Measurements from ENCODE around the gene ZNF804B. TPM values are rescaled to one million over a fixed set of nuclear protein-coding genes. Genes with fewer than 3 reads are reported as not detected.

ZNF804B gene
- total RNA-seq, 1 experiment from 2014 or later = not detected

DNA sequence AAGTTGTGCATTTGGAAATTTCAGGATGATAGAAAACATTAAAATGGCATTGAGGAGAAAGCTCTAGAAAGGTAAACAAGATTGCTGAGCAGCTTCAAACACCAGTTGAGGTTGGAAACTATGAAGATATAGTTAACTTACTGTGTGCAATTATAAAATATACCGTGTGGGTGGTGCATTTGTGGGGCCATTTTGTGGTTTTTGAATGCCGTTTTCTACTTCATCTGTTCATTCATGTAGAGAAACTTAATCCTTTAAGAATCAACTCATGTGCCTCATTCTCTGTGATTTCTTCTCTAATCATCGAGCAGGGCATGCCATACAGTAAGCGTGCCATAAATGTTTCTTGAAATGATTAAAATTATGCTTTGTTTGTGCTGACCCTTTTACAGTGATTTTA lies 268.8 kb downstream of the ZNF804B start:
- no peak overlapping the region for H3K4me3 ChIP-seq (ENCODE audit: low read depth, low read length, poor library complexity, severe bottlenecking)
- H3K4me1 ChIP-seq (ENCODE audit: insufficient read depth, low read length, poor library complexity, severe bottlenecking) = no peaks in the 10 kb centered on the region
- DNase-seq (ENCODE audit: low spot score) = no peak
- BruUV-seq (replicated peaks) = no TSS peak
- ChIA-PET POLR2A (ENCODE audit: low non-redundant PET) (no interaction called here), CTCF (no interaction called here)
- H3K9me3 ChIP-seq (ENCODE audit: low read depth, low read length, poor library complexity, severe bottlenecking) = no peaks in the 10 kb centered on the region
- no peak for TF ChIP-seq EZH2 (IDR thresholded peaks at IDR 0.05; ENCODE audit: borderline replicate concordance, low read depth, low read length, poor library complexity, severe bottlenecking)
- TF ChIP-seq, protein P1, sequence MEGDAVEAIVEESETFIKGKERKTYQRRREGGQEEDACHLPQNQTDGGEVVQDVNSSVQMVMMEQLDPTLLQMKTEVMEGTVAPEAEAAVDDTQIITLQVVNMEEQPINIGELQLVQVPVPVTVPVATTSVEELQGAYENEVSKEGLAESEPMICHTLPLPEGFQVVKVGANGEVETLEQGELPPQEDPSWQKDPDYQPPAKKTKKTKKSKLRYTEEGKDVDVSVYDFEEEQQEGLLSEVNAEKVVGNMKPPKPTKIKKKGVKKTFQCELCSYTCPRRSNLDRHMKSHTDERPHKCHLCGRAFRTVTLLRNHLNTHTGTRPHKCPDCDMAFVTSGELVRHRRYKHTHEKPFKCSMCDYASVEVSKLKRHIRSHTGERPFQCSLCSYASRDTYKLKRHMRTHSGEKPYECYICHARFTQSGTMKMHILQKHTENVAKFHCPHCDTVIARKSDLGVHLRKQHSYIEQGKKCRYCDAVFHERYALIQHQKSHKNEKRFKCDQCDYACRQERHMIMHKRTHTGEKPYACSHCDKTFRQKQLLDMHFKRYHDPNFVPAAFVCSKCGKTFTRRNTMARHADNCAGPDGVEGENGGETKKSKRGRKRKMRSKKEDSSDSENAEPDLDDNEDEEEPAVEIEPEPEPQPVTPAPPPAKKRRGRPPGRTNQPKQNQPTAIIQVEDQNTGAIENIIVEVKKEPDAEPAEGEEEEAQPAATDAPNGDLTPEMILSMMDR (conservative IDR thresholded peaks at IDR 0.05; ENCODE audit: low read depth, low read length) = no peak
- intact Hi-C loops (cut with micrococcal nuclease; ENCODE audit: unreplicated experiment) = no loop called here
- no peaks in the 10 kb centered on the region for H3K27me3 ChIP-seq (replicated peaks; ENCODE audit: insufficient read depth, low read depth, low read length, poor library complexity)
- no peak overlapping the region for H3K27ac ChIP-seq (ENCODE audit: low read depth, low read length, poor library complexity, severe bottlenecking)
- H3K36me3 ChIP-seq (ENCODE audit: insufficient read depth, low read length, poor library complexity, severe bottlenecking) = no peaks in the 10 kb centered on the region

DNA sequence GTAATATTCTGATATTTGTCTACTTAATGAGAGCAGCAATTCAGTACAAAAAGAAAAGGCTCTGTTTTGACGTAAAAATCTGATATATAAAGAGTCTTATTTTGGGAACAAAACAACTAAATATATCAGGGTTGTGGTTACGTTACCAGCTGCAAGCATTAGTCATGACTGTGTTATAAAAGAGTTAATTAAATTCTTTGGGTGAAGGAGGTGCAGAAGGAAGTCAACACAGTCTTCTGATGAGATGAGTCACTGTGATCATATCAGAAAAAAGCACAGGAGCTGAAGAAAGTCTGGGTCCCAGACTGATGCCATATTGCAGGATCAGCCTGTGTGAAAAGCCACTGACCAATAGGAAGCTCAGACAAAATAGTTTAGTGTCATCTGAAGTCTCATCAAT lies 270.4 kb downstream of the ZNF804B start:
- no peaks in the 10 kb centered on the region for H3K27me3 ChIP-seq (replicated peaks; ENCODE audit: insufficient read depth, low read depth, low read length, poor library complexity)
- peak; percentile 9 for DNase-seq (ENCODE audit: low spot score)
- no peak overlapping the region for H3K4me3 ChIP-seq (ENCODE audit: low read depth, low read length, poor library complexity, severe bottlenecking)
- TF ChIP-seq EZH2 (IDR thresholded peaks at IDR 0.05; ENCODE audit: borderline replicate concordance, low read depth, low read length, poor library complexity, severe bottlenecking) = no peak
- TF ChIP-seq, protein P1 (conservative IDR thresholded peaks at IDR 0.05; ENCODE audit: low read depth, low read length) = no peak
- intact Hi-C loops (cut with micrococcal nuclease; ENCODE audit: unreplicated experiment) = no loop called here
- ChIA-PET POLR2A (ENCODE audit: low non-redundant PET) (no interaction called here), CTCF (no interaction called here)
- BruUV-seq (replicated peaks) = no TSS peak
- no peaks in the 10 kb centered on the region for H3K4me1 ChIP-seq (ENCODE audit: insufficient read depth, low read length, poor library complexity, severe bottlenecking)
- H3K36me3 ChIP-seq (ENCODE audit: insufficient read depth, low read length, poor library complexity, severe bottlenecking) = no peaks in the 10 kb centered on the region
- H3K9me3 ChIP-seq (ENCODE audit: low read depth, low read length, poor library complexity, severe bottlenecking) = no peaks in the 10 kb centered on the region
- H3K27ac ChIP-seq (ENCODE audit: low read depth, low read length, poor library complexity, severe bottlenecking) = no peak overlapping the region

DNA sequence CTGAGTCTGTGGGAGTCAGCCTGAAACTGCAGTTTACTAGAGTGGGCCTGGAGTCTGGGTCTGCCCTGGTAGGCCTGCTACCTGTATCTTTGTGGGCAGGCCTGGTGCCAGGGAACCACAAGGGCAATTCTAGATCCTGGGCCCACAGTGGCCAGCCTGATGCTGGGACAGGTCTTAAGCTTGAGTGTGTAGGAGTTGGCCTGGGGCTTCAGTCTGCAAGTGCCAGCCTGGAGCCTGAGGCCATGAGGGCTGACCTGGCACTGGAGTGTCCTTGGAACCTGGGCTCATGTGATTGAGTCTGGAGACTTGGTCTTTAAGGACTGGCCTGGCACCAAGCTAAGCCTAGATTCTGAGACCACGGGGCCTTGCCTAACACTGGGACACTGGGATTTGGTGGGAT lies 281.7 kb downstream of the ZNF804B start:
- no peak for TF ChIP-seq EZH2 (IDR thresholded peaks at IDR 0.05; ENCODE audit: borderline replicate concordance, low read depth, low read length, poor library complexity, severe bottlenecking)
- TF ChIP-seq, protein P1 (conservative IDR thresholded peaks at IDR 0.05; ENCODE audit: low read depth, low read length) = no peak
- no peak overlapping the region for H3K27ac ChIP-seq (ENCODE audit: low read depth, low read length, poor library complexity, severe bottlenecking)
- BruUV-seq (replicated peaks) = no TSS peak
- no peak overlapping the region for H3K4me3 ChIP-seq (ENCODE audit: low read depth, low read length, poor library complexity, severe bottlenecking)
- H3K27me3 ChIP-seq (replicated peaks; ENCODE audit: insufficient read depth, low read depth, low read length, poor library complexity) = no peaks in the 10 kb centered on the region
- DNase-seq (ENCODE audit: low spot score) = no peak
- no peaks in the 10 kb centered on the region for H3K9me3 ChIP-seq (ENCODE audit: low read depth, low read length, poor library complexity, severe bottlenecking)
- H3K36me3 ChIP-seq (ENCODE audit: insufficient read depth, low read length, poor library complexity, severe bottlenecking) = no peaks in the 10 kb centered on the region
- H3K4me1 ChIP-seq (ENCODE audit: insufficient read depth, low read length, poor library complexity, severe bottlenecking) = no peaks in the 10 kb centered on the region
- ChIA-PET POLR2A (ENCODE audit: low non-redundant PET) (no interaction called here), CTCF (no interaction called here)
- intact Hi-C loops (cut with micrococcal nuclease; ENCODE audit: unreplicated experiment) = no loop called here
